HG02642 (cell line): ENCODE data around the gene AQP9.
"Not testable (repeated sequence)": the region's sequence is repeated elsewhere in the genome, so short reads cannot be mapped to it uniquely, and the experiment has no call there.

ENCODE experiments used
- ATAC-seq: cut with Tn5 transposase; IDR thresholded peaks from one replicate; pipeline ENCODE4 v1.9.1; 2021; ENCODE audit warnings: mild to moderate bottlenecking; ENCODE audit not compliant: unreplicated experiment, poor library complexity

AQP9 gene

DNA sequence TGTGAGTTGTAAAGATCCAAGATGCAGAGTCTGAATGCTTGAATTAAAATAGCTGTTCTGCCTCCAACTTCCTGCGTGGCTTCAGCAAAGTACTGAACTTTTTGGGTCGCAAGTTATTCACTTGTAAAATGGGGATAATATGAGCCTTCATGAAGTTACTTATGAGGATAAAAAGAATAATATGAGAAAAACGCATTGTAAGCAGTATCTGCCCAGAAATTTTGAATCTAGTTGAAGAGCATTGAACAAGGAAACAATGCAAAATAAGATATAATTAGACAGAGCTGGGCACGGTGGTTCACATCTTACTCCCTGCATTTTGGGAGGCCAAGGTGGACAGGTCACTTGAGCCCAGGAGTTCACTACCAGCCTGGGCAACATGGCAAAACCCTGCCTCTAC is 37.8 kb downstream of the AQP9 start:
- ATAC-seq, result no peak

DNA sequence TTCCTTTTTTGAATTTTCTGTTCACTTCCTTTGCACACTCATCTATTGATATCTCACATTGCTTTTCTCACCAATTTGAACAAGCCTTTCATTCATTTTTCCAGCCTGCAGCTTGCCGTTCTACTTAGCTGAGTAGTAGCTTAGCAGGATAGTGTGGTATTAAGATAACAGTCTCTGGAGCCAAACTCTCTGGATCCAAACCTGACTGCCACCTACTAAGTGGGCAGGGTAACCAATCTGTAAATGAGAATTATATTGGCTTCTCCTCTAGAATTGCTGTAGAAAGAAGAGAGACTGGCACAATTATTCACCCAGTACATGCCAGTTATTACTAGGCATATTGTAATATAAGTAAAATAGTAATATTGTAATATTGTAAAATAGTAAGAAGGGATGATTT is 40.5 kb downstream of the AQP9 start:
- no peak for ATAC-seq

DNA sequence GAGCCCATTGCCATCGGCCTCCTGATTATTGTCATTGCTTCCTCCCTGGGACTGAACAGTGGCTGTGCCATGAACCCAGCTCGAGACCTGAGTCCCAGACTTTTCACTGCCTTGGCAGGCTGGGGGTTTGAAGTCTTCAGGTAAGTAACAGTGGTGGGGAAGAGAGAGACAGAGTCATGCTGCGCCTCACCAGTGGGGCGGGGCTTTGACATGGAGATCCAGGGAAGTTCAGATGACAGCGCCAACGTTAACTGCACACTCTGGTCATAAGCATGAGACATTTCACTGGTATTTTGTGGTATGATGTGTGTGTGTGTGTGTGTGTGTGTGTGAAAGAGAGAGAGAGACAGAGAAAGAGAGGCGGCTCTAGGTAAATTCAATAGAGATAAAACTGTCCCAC is 41.0 kb downstream of the AQP9 start:
- no peak for ATAC-seq

- no peak for ATAC-seq
Observed at GRCh38 chr15:58179741-58180381, 41.7 kb downstream of the AQP9 start.

DNA sequence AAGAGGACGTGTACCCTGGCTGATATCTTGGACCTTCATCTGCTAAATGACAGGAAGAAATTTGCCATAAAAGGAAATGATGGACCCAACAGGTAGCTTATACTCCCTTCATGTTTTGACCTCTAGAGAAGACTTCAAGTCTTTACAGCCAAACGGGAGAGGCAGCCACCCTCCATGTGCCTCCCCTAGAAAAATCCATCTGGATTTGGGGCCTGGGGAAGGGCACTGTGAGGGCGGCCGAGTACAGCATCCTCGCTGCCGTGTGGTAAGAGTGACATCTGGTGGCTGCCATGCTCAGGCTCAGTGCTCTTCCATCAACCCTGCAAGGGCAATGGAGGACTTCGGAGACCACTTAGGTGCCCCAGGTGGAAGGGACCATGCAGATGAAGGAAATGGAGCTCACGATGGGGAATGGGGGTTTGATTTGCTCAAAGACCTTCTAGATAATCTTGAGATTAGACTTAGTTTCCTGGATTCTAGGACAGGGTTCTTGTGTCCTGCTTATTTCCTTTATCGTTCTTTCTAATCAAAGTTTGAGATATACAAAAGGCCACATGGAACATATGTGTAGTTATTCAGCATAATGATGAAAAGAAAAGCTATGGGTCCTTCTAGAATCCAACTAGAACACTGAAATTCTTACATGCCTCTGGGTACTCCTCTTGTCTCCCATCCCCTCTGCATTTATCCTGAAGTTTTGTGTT is 44.4 kb downstream of the AQP9 start:
- ATAC-seq, result peak; percentile 65

DNA sequence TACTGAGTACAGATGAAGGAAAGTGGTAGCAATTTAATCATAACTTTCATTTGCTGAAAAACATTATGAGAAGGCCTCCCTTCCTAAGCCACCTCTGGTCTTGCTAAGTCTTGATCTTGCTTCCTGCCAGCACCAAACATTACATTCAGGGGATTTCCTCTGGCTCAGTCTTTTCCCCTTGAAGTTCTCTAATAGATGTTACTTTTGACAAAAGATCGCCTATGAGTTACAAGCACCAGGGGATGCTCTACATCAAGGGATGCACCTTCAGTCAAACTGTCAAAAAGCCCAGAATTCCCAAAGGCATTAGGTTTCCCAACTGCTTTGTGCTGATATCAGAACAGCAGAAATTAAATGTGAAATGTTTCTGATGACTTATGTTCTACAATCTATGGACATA is 47.3 kb downstream of the AQP9 start:
- ATAC-seq, result no peak

DNA sequence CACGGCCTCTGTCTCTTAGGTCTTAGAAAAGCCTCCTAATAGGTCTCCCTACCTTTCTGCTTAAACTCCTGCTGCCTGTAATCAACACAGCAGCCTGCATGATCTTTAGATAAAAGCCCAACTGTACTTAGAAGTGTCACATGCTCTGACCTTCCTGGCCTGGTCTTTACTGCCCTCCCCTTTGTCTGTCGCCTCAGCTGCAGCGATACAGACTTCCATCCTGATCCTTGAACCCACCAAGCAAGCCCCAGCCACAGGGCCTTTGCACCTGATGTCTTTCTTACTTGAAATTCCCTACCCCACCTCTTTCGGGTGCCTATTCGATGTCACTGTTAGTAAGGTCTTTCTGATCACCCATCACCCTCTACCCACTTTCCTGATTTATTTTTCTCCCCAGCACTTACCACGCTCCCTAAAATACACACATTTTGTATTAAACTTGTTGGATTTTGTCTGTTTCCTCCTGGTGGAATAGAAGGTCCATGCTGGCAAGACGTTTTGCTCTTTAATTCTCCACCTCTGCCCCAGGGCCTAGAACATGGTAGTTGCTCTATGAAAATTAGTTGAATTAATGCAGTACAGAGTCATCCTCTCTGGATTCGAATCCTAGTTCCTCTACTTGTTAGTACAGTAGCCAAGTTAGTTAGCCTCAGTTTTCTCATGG is 51.1 kb downstream of the AQP9 start:
- no peak for ATAC-seq

GRCh38 chr15:58190419-58190818 is 52.2 kb downstream of the AQP9 start:
- no peak for ATAC-seq

- not testable (repeated sequence) for ATAC-seq
Observed at GRCh38 chr15:58193636-58194035, 55.5 kb downstream of the AQP9 start.

GRCh38 chr15:58200739-58201138 is 62.6 kb downstream of the AQP9 start:
- ATAC-seq, result no peak

DNA sequence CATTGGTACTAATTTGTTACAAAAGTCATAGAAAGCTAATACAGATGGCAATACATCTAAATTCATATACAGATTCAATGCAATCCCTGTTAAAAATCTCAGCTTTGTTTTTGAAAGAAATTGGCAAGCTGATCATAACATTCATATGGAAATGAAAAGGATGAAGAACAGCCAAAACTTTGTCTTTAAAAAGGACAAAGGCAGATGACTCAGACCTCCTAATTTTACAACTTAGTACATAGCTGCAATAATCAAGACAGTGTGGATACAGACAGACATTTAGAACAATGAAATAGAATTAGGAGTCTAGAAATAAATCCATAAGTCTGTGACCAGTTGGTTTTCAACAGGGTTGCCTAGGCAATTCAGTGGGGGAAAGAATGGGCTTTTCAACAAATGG is 63.3 kb downstream of the AQP9 start:
- no peak for ATAC-seq

DNA sequence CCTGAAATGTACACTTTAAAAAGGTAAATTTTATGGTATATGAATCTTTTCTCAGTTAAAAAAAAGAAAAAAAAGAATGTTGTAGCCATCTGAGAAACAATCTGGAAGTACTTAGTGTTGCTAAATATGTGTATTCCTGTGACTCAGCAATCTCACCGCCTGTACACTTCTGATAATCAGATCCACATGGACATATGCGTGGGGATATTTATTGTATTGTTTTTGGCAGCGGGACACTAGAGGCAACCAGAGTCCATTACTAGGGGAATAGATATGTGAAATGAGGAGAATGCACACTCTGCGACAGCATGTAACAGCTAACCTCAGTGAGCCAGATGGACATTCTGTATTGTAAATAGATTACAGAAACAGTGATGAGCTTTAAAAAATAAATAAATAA is 65.4 kb downstream of the AQP9 start:
- no peak for ATAC-seq

DNA sequence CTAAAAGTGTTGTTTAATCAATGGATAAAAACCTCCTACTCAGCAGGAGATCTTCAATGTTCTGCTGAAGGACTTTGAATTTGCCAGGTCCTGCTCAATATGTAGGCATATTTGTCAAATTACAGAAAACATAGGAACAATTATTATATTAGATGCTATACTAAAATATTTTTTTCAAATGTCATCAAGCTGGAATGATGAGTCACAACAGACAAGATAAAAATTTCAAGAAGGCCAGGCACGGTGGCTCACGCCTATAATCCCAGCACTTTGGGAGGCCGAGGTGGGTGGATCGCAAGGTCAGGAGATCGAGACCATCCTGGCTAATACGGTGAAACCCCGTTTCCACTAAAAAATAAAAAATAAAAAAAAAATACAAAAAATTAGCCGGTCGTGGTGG is 68.0 kb downstream of the AQP9 start:
- ATAC-seq, result no peak

DNA sequence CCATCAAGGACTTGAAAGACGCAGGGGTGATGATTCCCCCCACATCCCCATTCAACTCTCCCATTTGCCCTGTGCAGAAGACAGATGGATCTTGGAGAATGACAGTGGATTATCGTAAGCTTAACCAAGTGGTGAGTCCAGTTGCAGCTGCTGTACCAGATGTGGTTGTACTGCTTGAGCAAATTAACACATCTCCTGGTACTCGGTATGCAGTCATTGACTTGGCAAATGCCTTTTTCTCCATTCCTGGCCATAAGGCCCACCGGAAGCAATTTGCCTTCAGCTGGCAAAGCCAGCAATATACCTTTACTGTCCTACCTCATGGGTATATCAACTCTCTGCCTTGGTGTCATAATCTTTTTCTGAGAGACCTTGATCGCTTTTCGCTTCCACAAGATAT is 70.0 kb downstream of the AQP9 start:
- ATAC-seq, result not testable (repeated sequence)

GRCh38 chr15:58209007-58209481 is 70.9 kb downstream of the AQP9 start:
- not testable (repeated sequence) for ATAC-seq

- ATAC-seq, result not testable (repeated sequence)
Observed at GRCh38 chr15:58210031-58210430, 71.8 kb downstream of the AQP9 start.

DNA sequence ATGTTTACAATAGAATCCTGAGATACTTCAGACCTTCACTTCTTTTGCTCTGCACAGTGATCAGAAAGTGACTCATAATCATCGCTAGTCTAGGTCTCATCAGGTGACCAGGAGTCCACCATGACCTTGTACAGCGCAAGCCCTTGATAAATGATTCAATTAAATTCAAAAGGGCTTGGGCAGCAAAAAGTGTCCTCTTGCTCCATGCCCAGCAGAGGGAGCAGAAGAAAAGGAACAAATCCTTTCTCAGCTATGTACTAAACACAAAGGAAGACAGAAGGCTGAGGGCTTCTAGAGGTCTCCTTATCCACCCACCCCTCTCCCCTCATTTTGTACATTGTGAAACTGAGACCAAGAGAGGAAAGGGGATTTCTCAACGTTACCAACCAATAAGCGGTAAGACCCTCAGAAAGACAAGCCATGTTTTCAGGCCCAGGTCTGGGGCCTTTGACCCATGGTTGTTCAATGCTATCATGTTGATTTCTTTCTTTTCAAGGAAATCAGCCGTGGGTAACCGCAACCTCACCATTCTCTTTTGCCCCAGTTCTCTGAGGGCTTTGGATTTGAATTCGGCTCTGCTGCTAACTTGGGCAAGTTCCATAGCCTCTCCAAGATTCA is 74.8 kb downstream of the AQP9 start:
- no peak for ATAC-seq

GRCh38 chr15:58213587-58214338 is 75.6 kb downstream of the AQP9 start:
- ATAC-seq, result no peak

DNA sequence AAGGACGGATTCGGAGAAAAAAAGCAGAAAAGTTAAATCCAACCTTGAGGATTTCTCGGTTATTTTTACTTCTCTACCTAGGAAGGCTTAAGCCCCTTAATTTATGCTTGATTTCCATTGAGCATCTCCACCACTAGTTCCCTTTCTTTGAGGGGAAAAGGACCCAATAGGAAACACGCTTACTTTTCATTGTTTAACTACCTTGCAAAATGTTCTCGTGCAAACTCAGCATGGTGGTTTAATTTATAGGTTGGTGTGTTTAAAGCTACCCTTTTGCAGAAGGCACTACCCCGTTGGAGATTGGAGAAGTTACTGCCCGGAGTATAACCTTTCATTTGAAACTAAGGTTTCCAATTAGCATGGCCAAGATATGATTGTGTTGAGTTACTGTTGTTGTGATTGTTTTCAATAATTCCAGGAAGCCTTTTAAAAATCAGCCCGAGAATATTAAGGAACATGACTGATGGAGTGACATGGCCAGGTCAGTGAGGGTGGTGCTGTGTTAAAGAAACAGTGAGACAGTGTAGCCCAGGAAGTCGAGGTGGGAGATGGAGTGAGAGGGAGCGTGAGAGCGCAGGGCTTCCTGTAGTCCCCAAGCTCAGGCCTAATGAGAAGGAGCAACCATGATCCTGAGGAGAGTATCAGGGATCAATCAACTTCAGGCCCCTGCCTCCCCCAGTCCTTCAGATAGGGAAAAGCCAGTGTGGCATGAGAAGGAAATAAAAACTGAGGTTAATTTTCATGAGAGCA is 76.6 kb downstream of the AQP9 start:
- no peak for ATAC-seq

DNA sequence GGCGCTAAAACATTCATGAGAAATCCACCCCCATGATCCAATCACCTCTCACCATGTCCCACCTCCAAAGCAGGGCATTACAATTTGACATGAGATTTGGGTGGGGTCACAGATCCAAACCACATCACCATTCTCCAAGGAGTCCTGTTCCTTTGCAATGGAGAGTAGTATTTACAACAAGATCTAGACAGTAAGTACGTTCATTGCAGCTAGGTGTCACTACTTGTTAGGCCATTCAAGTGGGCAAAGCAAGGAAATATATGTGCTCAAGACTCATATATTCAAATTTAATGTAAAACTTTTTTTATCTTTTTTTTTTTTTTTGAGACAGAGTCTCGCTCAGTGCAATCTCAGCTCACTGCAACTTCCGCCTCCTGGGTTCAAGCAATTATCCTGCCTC is 79.3 kb downstream of the AQP9 start:
- ATAC-seq, result no peak
